Loucy (cell line): ENCODE measurements around the gene KCNMA1.

ENCODE experiments used
- CTCF ChIP-seq: fragments of 200-600 bp; sonication (generic); conservative IDR thresholded peaks from 2 replicates; pipeline ENCODE4 v1.5.1; 2014; ENCODE audit warnings: mild to moderate bottlenecking, antibody characterized with exemption, low read length
- EZH2phosphoT487 ChIP-seq: fragments of 200-600 bp; IDR thresholded peaks from 2 replicates; pipeline ENCODE4 v1.6.1; 2018; ENCODE audit warnings: antibody characterized with exemption, mild to moderate bottlenecking, moderate library complexity, borderline replicate concordance

- TF ChIP-seq CTCF (no peak), EZH2phosphoT487 (no peak)
These were observed 75.6 kb downstream of the KCNMA1 start for GRCh38 chr10:77561991-77562390.
